OCI-M2 (cell line): Measurements from ENCODE around the gene OOEP.

Experiments used
- DNase-seq: peaks from one replicate; lab custom pipeline; 2025; ENCODE audit not compliant: unreplicated experiment; lab: John Stamatoyannopoulos, UW

The OOEP gene

DNA sequence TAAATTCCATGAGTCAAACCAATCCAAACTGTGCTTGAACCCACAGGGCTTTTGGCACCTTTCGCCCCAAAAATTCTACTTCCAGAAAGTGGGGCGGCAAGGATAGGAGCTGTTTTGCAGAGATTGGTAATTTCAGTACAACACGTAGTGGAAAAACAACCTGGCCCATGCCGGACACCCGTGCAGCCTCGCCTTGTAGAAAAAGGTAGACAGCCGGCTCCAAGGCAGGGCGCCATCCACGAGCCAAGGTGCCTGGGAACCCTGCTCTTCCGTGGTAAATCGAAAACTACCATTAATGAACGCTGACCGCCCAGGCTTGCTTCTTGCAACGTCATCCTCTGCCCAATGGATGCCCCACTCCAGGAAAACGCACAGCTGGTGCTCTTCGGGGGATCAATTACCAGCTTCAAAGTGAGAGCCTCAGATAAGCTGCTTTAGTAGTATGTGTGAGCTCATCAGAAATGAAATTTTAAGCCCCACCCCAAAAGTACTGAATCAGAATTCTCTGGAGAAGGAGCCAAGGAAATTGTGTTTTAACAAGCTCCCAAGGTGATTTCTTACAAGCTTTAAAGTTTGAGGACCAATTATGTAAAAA lies 1.8 kb downstream of the OOEP start:
- DNase-seq: no peak

DNA sequence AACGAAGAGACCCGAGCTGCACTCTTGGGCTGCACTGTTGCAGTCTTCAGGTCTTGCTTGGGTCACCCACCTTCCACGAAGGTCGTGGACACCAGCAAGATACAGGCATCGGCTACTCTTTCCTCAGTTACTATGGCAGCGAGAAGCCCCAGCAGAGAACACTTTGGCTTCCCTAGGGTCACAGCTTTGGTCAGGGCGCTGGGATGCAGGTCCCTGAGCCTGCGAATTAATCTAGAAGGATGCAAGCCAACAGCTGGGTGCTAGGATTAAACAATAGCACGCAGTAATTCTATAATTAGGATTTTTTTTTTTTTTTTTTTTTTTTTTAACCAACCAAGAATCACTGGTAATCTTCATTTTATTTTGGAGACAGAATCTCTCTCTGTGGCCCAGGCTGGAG lies 5.1 kb downstream of the OOEP start:
- no peak for DNase-seq

- no peak for DNase-seq
Observed at GRCh38 chr6:73364121-73364520, 5.6 kb downstream of the OOEP start.

GRCh38 chr6:73363537-73363875 lies 6.2 kb downstream of the OOEP start:
- no peak for DNase-seq

DNA sequence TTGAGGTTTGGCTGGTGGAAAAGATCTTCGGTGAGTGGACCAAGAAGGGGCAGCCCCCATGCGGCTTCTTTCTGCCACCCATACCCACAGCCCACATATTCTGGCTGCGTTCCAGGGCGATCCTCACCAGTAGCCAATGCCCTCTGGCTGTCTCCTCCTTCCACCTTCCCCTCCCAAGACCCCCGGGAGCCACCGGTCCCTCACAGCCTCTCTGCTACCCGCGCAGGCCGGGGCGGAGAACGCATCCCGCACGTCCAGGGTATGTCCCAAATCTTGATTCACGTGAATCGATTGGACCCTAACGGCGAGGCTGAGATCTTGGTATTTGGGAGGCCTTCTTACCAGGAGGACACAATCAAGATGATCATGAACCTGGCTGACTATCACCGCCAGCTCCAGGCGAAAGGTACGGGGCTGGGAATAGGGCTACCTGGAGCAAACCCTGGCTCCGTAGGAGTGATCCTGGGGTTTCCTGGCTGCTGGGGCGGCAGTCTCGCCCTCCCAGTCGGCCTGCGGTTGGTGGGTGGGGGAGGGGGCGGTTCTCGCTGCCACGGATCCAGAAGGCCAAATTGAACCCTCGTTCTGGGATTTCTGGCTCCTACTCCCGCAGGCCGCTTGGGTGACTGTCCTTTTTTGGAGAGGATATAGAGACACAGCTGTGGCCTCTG lies 6.7 kb downstream of the OOEP start:
- no peak for DNase-seq

- no peak for DNase-seq
Observed at GRCh38 chr6:73362358-73362757, 7.3 kb downstream of the OOEP start, which contains the start of gene KHDC3L. TSS of gene KHDC3L (plus strand) at chr6:73362658. CDS start at chr6:73362730, 72 bp downstream.

GRCh38 chr6:73353636-73354593 lies 15.8 kb downstream of the OOEP start, which contains the start of gene DPPA5:
TSS of gene DPPA5 (minus strand) at chr6:73354276. CDS start at chr6:73354225, 51 bp downstream.
- no peak for DNase-seq

DNA sequence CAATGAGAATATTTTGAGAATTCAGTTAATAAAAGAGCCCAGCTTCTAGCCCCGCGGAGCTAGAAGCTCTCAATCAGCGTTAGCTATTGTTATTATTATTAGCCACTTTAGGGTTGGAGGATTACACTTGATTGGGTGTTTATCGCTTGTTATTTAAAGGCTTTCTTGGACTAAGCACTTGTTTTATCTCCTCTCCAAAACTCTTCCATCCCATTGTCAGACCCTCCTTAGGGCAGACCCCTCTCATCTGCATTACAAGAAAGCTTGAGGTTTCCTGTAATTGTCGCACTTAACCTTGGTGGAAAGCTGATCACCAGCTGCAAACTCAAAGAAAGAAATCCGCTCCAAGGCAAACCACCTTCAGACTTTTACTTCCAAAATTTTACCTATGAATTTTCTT lies 20.4 kb downstream of the OOEP start:
- DNase-seq: no peak

DNA sequence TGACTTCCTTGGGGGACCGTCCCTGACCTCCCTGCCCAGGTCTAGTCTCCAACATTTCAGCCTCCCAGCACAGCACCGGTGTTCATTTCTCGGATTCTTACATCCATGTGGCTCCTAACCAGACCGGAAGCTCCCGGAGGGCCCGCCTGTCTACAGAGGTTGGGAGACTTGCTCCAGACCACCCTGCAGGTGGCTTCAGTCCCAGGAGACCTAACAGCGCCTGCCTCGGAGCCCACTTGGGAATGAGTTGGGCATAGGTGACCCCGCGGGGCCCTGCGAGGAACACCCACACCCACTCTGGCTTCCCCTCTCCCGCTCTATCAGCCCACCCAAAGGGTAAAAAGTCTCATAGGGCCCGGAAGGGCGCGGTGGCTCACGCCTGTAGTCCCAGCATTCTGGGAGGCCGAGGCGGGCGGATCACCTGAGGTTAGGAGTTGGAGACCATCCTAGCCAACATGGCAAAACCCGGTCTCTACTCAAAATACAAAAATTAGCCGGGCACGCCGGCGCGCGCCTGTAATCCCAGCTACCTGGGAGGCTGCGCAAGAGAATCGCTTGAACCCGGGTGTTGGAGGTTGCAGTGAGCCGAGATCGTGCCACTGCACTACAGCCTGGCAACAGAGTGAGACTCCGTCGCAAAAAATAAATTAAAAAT lies 21.0 kb downstream of the OOEP start:
- DNase-seq: no peak

GRCh38 chr6:73343164-73343563 lies 26.5 kb downstream of the OOEP start:
- DNase-seq: no peak

DNA sequence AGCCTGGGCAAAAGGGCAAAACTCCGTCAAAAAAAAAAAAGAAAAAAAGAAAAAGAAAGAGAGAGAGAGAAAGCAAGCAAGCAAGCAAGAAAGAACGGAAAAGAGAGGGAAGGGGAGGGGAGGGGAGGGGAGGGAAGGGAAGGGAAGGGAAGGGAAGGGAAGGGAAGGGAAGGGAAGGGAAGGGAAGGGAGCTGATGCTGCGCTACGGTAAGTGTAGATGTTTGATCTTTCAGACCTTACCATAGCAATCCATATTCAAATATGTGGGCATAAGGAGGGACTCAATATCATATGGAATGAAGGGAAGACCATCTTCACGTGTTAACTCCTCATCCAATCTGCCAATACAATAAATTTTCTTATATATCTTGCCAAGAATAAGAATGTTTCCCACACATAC lies 27.5 kb downstream of the OOEP start:
- no peak for DNase-seq

GRCh38 chr6:73341335-73341734 lies 28.4 kb downstream of the OOEP start:
- DNase-seq: no peak

DNA sequence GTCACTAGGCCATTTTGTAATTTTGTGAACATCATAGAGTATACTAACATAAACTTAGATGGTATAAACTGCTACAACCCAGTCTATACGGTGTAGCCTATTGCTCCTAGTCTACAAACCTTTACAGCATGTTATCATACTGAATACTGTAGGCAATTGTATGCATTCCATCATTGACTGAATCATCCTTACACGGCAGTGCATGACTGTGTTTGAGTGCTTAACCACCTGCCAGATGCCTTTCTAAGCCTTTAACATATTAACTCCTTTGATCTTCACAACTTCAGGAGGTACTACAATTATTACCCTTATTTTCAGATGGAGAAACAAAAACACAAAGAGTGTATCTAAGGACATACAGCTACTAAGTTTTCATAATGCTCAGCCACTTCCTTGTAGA lies 29.6 kb downstream of the OOEP start:
- DNase-seq: no peak

DNA sequence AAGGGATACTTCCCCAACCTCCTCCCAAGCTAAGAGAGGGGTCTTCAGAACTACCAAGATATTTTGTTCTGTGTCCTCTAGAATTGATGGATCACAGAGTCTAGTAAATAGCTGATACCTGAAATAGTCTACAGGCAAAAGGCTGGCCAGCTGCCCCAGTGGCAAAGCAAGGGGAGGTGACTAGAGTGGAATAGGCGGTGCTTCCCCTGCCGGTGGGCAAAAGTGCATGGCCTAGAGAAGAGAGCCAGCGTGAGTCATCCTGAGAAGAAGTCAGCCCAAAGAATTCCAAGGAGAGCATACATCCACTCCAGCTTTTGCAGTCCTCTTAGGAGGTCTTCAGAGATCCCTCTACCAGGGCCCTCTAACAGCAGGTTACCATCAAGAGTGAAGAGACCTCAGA lies 30.4 kb downstream of the OOEP start:
- DNase-seq: no peak

DNA sequence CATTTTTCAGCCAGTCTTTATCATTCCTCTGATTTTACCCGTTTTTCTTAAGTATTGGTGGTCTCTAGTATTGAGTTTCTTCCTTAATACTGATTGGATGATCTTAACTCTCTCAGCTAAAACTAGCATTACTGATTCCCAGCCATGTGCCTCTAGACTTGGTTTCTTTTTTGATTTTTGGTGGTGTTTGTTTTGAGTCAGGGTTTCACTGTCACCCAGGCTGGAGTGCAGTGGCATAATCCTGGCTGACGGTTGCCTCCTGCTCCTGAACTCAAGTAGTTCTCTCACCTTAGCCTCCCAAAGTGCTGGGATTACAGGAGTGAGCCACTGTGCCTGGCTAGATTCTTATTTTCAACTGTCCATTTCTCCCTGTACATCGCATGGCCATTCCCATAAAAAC lies 40.5 kb downstream of the OOEP start:
- no peak for DNase-seq

DNA sequence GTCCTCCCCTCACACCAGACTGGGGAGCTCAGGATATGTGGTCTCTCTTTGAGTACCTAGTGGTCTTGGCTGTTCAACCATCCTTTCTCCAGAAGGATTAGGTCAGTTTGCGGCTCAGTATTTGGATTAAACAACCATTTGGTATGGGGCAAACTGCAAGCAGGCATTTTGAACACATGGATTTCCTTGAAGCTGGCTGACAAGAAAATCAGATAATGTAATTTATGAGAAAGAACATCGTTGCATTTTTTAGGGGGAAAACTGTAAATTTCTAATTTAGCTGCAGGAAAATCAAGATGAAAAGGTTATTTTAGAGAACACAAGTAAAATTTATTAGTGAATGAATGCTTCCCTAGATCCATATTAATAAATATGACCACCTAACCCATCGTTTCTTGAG lies 40.9 kb downstream of the OOEP start:
- DNase-seq: no peak

GRCh38 chr6:73325656-73326055 lies 44.0 kb downstream of the OOEP start:
- DNase-seq: no peak

DNA sequence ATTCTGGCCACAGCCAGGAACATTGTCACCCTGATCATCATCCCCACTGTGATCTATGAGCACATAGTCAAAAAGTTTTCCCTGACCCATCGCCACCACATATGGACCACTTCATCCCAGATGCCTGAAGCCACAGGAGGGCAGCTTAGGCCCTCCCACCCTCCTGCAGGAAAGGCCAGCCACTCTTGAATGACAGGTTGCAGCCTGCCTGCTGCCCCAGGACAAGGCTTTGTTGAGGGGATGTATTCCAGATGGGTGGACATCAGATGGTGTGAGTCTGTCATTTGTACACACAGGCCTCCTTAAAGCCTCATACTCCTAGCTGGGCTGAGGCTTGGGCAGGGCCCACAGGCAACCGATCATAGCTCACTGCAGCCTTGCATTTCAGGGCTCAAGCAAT lies 46.4 kb downstream of the OOEP start:
- no peak for DNase-seq
